H1 (cell line): ENCODE data around the gene RGS6. TPM values are rescaled to one million over a fixed set of nuclear protein-coding genes. Genes with fewer than 3 reads are reported as not detected.

ENCODE experiments used
- CTCF ChIA-PET: fragments of 300-600 bp; sonication (Branson Sonifier 250); formaldehyde crosslinking; loops from one replicate; lab custom pipeline; 2021; ENCODE audit not compliant: partially characterized antibody; lab: Charles Lee
- POLR2A ChIA-PET: fragments of 300-600 bp; sonication (Branson Sonifier 250); formaldehyde crosslinking; loops from one replicate; lab custom pipeline; 2021; ENCODE audit warnings: inconsistent platforms; ENCODE audit not compliant: partially characterized antibody; lab: Charles Lee
- DNase-seq, 2 experiments: peaks; one replicate each; pipeline versions ENCODE4 v3.0.0 to v3.0.0-alpha.2; 2010 to 2022; ENCODE audit warnings: low spot score in 2 of 2, low read depth in 1 of 2, mixed read lengths in 1 of 2
- FAIRE-seq: peaks from 2 replicates; lab custom pipeline; 2011; peaks lifted over from hg19 to GRCh38; lab: Jason Lieb, UNC
- H2AFZ ChIP-seq: 2 replicates; pipeline ENCODE4 v1.8.1; 2012; ENCODE audit warnings: low read length, inconsistent platforms
- H2AK5ac ChIP-seq: 2 replicates; pipeline ENCODE4 v1.6.1; 2013; ENCODE audit warnings: low read depth, low read length
- H2BK120ac ChIP-seq: replicated peaks from 2 replicates; pipeline ENCODE3; 2013; ENCODE audit warnings: low read depth, low read length, inconsistent platforms
- H2BK12ac ChIP-seq: 2 replicates; pipeline ENCODE4 v1.6.1; 2013; ENCODE audit warnings: low read depth, low read length
- H2BK15ac ChIP-seq: 2 replicates; pipeline ENCODE4 v1.6.1; 2013; ENCODE audit warnings: low read length
- H2BK20ac ChIP-seq: 2 replicates; pipeline ENCODE4 v1.6.1; 2013; ENCODE audit warnings: low read length
- H2BK5ac ChIP-seq: 2 replicates; pipeline ENCODE4 v1.6.1; 2013; ENCODE audit warnings: low read depth, low read length
- H3K14ac ChIP-seq: 2 replicates; pipeline ENCODE4 v1.6.1; 2013; ENCODE audit warnings: inconsistent platforms; ENCODE audit not compliant: insufficient read length
- H3K18ac ChIP-seq: 2 replicates; pipeline ENCODE4 v1.6.1; 2013; ENCODE audit warnings: low read length; ENCODE audit errors: extremely low read depth
- H3K23ac ChIP-seq: 2 replicates; pipeline ENCODE4 v1.6.1; 2013; ENCODE audit warnings: inconsistent platforms; ENCODE audit not compliant: insufficient read length
- H3K23me2 ChIP-seq: 2 replicates; pipeline ENCODE4 v1.6.1; 2013; ENCODE audit warnings: low read depth, low read length
- H3K27ac ChIP-seq: 2 replicates; pipeline ENCODE4 v1.6.1; 2011; ENCODE audit warnings: low read depth, low read length, inconsistent platforms
- H3K27me3 ChIP-seq, 4 experiments: replicated peaks in 1 of 4; 1 replicate in 1 of 4; 2 replicates in 3 of 4; pipeline versions ENCODE4 v1.6.1 to v1.8.1; 2011 to 2013; ENCODE audit warnings: low read length in 3 of 4, mild to moderate bottlenecking in 3 of 4, inconsistent platforms in 2 of 4, mixed read lengths in 2 of 4, moderate library complexity in 1 of 4; ENCODE audit not compliant: control insufficient read depth in 3 of 4, insufficient read depth in 3 of 4; ENCODE audit errors: extremely low read depth in 1 of 4
- H3K36me3 ChIP-seq, 4 experiments: 2 replicates each; pipeline versions ENCODE4 v1.6.1 to v1.8.1; 2011 to 2013; ENCODE audit warnings: mild to moderate bottlenecking in 4 of 4, low read length in 3 of 4, moderate library complexity in 2 of 4, control low read depth in 1 of 4, inconsistent platforms in 1 of 4; ENCODE audit not compliant: insufficient read depth in 4 of 4, control insufficient read depth in 2 of 4
- H3K4ac ChIP-seq: replicated peaks from 2 replicates; pipeline ENCODE3; 2013; ENCODE audit warnings: low read length, low read depth, mixed read lengths, inconsistent platforms; ENCODE audit not compliant: insufficient read length
- H3K4me1 ChIP-seq, 4 experiments: replicated peaks in 1 of 4; 1 replicate in 1 of 4; 2 replicates in 3 of 4; pipeline versions ENCODE4 v1.6.1 to v1.8.1; 2011 to 2013; ENCODE audit warnings: low read length in 3 of 4, inconsistent platforms in 2 of 4, mixed read lengths in 1 of 4; ENCODE audit not compliant: insufficient read depth in 4 of 4, control insufficient read depth in 3 of 4
- H3K4me2 ChIP-seq, 2 experiments: 2 replicates each; pipeline versions ENCODE4 v1.6.1 to v1.8.1; 2011 to 2013; ENCODE audit warnings: low read depth in 2 of 2, low read length in 2 of 2, control low read depth in 1 of 2, inconsistent platforms in 1 of 2, mild to moderate bottlenecking in 1 of 2; ENCODE audit not compliant: insufficient read depth in 1 of 2
- H3K4me3 ChIP-seq, 4 experiments: fragments of 200-600, 300-600 bp in 1 of 4; sonication (generic), shearing (Covaris generic), sonication (Bioruptor Twin) in 1 of 4; 2 replicates each; pipeline versions ENCODE4 v1.5.1 to v1.8.1; 2011 to 2016; ENCODE audit warnings: low read length in 4 of 4, low read depth in 3 of 4, control low read depth in 2 of 4, inconsistent platforms in 2 of 4, mild to moderate bottlenecking in 2 of 4, mixed read lengths in 1 of 4, moderate library complexity in 1 of 4; ENCODE audit not compliant: insufficient read depth in 2 of 4; ENCODE audit errors: extremely low read depth in 1 of 4
- H3K56ac ChIP-seq: replicated peaks from 2 replicates; pipeline ENCODE3; 2013; ENCODE audit warnings: low read depth, mild to moderate bottlenecking, mixed read lengths, low read length, inconsistent platforms; ENCODE audit not compliant: insufficient read length
- H3K79me1 ChIP-seq: 2 replicates; pipeline ENCODE4 v1.6.1; 2013; ENCODE audit warnings: low read depth, low read length, control low read depth
- H3K79me2 ChIP-seq, 2 experiments: 2 replicates each; pipeline versions ENCODE4 v1.6.1 to v1.8.1; 2012 to 2013; ENCODE audit warnings: low read length in 2 of 2, mild to moderate bottlenecking in 2 of 2, inconsistent platforms in 1 of 2; ENCODE audit not compliant: insufficient read depth in 2 of 2, control insufficient read depth in 1 of 2
- H3K9ac ChIP-seq, 4 experiments: replicated peaks in 1 of 4; 1 replicate in 1 of 4; 2 replicates in 3 of 4; pipeline versions ENCODE4 v1.6.1 to v1.8.1; 2011 to 2013; ENCODE audit warnings: low read depth in 3 of 4, low read length in 3 of 4, control low read depth in 2 of 4, mild to moderate bottlenecking in 2 of 4, moderate library complexity in 2 of 4, inconsistent platforms in 1 of 4; ENCODE audit errors: extremely low read depth in 1 of 4
- H3K9me3 ChIP-seq, 2 experiments: 2 replicates each; pipeline versions ENCODE4 v1.6.1 to v1.8.1; 2012 to 2013; ENCODE audit warnings: mild to moderate bottlenecking in 2 of 2, moderate library complexity in 2 of 2, control low read depth in 1 of 2, inconsistent platforms in 1 of 2, low read depth in 1 of 2, low read length in 1 of 2, mixed read lengths in 1 of 2; ENCODE audit not compliant: insufficient read depth in 2 of 2
- H4K20me1 ChIP-seq, 2 experiments: replicated peaks in 1 of 2; 2 replicates each; pipeline versions ENCODE3 to v1.8.1; 2011 to 2013; ENCODE audit warnings: inconsistent platforms in 2 of 2, low read length in 2 of 2, mild to moderate bottlenecking in 1 of 2; ENCODE audit not compliant: insufficient read depth in 2 of 2, control insufficient read depth in 1 of 2
- H4K5ac ChIP-seq: 2 replicates; pipeline ENCODE4 v1.6.1; 2013; ENCODE audit warnings: low read length, low read depth, mixed read lengths, inconsistent platforms; ENCODE audit not compliant: insufficient read length
- H4K8ac ChIP-seq: 2 replicates; pipeline ENCODE4 v1.8.0; 2013; ENCODE audit warnings: mild to moderate bottlenecking, moderate library complexity, low read length, inconsistent platforms; ENCODE audit not compliant: insufficient read depth; ENCODE audit errors: extremely low read depth
- H4K91ac ChIP-seq: replicated peaks from 2 replicates; pipeline ENCODE3; 2013; ENCODE audit warnings: low read length, mixed read lengths, inconsistent platforms; ENCODE audit not compliant: insufficient read length
- CBX5 ChIP-seq: fragments of 300-800, 300-1000 bp; sonication (generic); IDR thresholded peaks from 2 replicates; pipeline ENCODE4 v1.7.1; 2016; ENCODE audit warnings: antibody characterized with exemption, low read length, low read depth
- CEBPB ChIP-seq: IDR thresholded peaks from 2 replicates; pipeline ENCODE4 v1.6.1; 2012; ENCODE audit warnings: low read depth, low read length
- CREB1 ChIP-seq: IDR thresholded peaks from 2 replicates; pipeline ENCODE4 v1.6.1; 2012; ENCODE audit warnings: inconsistent platforms
- POLR2AphosphoS5 ChIP-seq: IDR thresholded peaks from 2 replicates; pipeline ENCODE4 v1.6.1; 2011; ENCODE audit warnings: low read depth, low read length
- RBBP5 ChIP-seq: IDR thresholded peaks from 2 replicates; pipeline ENCODE4 v1.7.1; 2012; ENCODE audit warnings: low read depth, mild to moderate bottlenecking, inconsistent platforms, low read length, moderate library complexity, borderline replicate concordance
- SUZ12 ChIP-seq: fragments of 200-600 bp; sonication (generic); IDR thresholded peaks from 2 replicates; pipeline ENCODE4 v1.6.1; 2012; ENCODE audit warnings: mild to moderate bottlenecking, inconsistent platforms, low read length, moderate library complexity, mixed read lengths
- TAF1 ChIP-seq: IDR thresholded peaks from 2 replicates; pipeline ENCODE4 v1.6.1; 2011; ENCODE audit warnings: mild to moderate bottlenecking, low read depth, low read length
- TBP ChIP-seq: IDR thresholded peaks from 2 replicates; pipeline ENCODE4 v1.6.1; 2011; ENCODE audit warnings: low read depth, low read length, improper control_type of control experiment
- YY1 ChIP-seq: IDR thresholded peaks from 2 replicates; pipeline ENCODE4 v1.6.1; 2011; ENCODE audit warnings: low read depth, mild to moderate bottlenecking, low read length
- WGBS, 2 experiments: shearing (Covaris generic) in 1 of 2; methylation state at CpG; one replicate each; pipeline versions ENCODE4 v1.1.6 to v1.1.7; 2013 to 2015; ENCODE audit warnings: low lambda C conversion rate in 2 of 2, mixed read lengths in 2 of 2, inconsistent platforms in 1 of 2, low coverage in 1 of 2, missing lambda C conversion rate in 1 of 2; ENCODE audit not compliant: insufficient replicate concordance in 2 of 2, insufficient coverage in 1 of 2, insufficient read length in 1 of 2; ENCODE audit errors: extremely low coverage in 1 of 2, missing lambda C conversion rate in 1 of 2; 5-methylcytosine and 5-hydroxymethylcytosine counted together
- polyA plus RNA-seq, 7 experiments: library from polyadenylated mRNA; depleted of rRNA in 3 of 7; stranded (reverse) in 5 of 7; unstranded in 2 of 7; fragments of >200 nt in 5 of 7; fragments of 200-250 nt in 2 of 7; gene quantifications; 1 replicate in 5 of 7; 2 replicates in 1 of 7; 4 replicates in 1 of 7; pipeline versions ENCODE4 v1.2.1 to v1.2.3, GENCODE V29; 2011 to 2013; ENCODE audit warnings: missing spikeins in 2 of 7, mixed read lengths in 2 of 7
- total RNA-seq: library from RNA; stranded (reverse); fragmentation: NEBNext Ultra II Directional; extraction: Animal tissue kit (Norgen Biotek cat#: 25700); gene quantifications from 2 replicates; pipeline ENCODE4 v1.2.1, GENCODE V29; 2021
- TF ChIP-seq, protein P1 (sequence below): IDR thresholded peaks from 2 replicates; pipeline ENCODE4 v1.6.1; 2012; ENCODE audit warnings: low read length, inconsistent platforms

RGS6 gene
- total and polyA plus RNA-seq, 2 of the 8 experiments (the other 6 are each of a cell fraction or from before 2014, with no cell fraction given) = 0.26 to 1.1 TPM

DNA sequence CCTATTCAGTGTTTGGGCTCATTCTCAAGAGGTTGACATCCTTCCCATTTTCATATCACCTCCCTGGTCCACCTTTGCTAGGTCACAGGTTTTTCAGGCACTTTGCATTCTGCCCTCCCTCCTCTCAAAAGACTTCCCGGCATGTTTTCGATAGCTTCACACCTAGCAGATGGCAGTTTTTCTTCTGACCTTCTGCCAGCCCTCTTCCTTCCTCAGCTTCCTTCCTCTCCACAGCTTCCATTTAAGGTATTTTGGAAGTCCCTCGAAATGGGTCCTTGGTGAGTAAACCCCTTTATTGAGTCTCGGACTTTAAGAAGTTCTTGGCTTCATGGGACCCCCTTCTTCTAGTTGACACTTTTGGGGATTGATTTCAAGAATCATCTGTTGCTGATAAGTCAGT, 358.0 kb downstream of the RGS6 start:
- Histone ChIP-seq H2BK15ac (no peak overlapping the region), H2AFZ (no peak overlapping the region), H3K9ac (no peak overlapping the region), H2AK5ac (no peak overlapping the region), H4K5ac (no peak overlapping the region), H4K91ac (no peak overlapping the region), H2BK20ac (no peak overlapping the region), H3K4me2 (no peak overlapping the region), H3K23me2 (no peaks in the 10 kb centered on the region), H3K27me3 (no peaks in the 10 kb centered on the region), H3K56ac (no peak overlapping the region), H4K20me1 (no peaks in the 10 kb centered on the region), H3K27ac (no peak overlapping the region), H3K4me1 (peaks cover 0 to 6% (median 0%) of the 10 kb centered on the region in 4 experiments; a peak in 1 of 7 replicates), H3K36me3 (no peaks in the 10 kb centered on the region; a peak in 1 of 8 replicates), H3K18ac (no peak overlapping the region), H3K4me3 (no peak overlapping the region), H2BK120ac (no peak overlapping the region), H3K23ac (no peak overlapping the region), H4K8ac (no peak overlapping the region), H3K79me1 (no peaks in the 10 kb centered on the region), H3K79me2 (no peaks in the 10 kb centered on the region), H3K14ac (no peak overlapping the region), H2BK12ac (no peak overlapping the region), H2BK5ac (no peak overlapping the region), H3K9me3 (peaks cover 5 to 9% of the 10 kb centered on the region in 2 experiments), H3K4ac (no peak overlapping the region)
- no peak for TF ChIP-seq RBBP5
- no peak for TF ChIP-seq TBP
- no peak for TF ChIP-seq POLR2AphosphoS5
- no peak for TF ChIP-seq CEBPB
- no peak for TF ChIP-seq CBX5
- no peak for TF ChIP-seq TAF1
- no peak for TF ChIP-seq SUZ12
- TF ChIP-seq CREB1 = no peak
- TF ChIP-seq, protein P1, sequence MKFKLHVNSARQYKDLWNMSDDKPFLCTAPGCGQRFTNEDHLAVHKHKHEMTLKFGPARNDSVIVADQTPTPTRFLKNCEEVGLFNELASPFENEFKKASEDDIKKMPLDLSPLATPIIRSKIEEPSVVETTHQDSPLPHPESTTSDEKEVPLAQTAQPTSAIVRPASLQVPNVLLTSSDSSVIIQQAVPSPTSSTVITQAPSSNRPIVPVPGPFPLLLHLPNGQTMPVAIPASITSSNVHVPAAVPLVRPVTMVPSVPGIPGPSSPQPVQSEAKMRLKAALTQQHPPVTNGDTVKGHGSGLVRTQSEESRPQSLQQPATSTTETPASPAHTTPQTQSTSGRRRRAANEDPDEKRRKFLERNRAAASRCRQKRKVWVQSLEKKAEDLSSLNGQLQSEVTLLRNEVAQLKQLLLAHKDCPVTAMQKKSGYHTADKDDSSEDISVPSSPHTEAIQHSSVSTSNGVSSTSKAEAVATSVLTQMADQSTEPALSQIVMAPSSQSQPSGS = no peak
- no peak for TF ChIP-seq YY1
- no peak for FAIRE-seq
- ChIA-PET POLR2A (no interaction called here), CTCF (interaction anchor here (0.8 to 2.7 kb wide), 4 partner anchors 186 to 369 kb away, joined by 3 to 8 read pairs (median 4); partner anchors contain the start of gene RGS6)
- DNase-seq = no peak
- 85% methylated on average over 4 of the region's 4 CpGs; no CpG with 5 or more reads in 1 of the 2 experiments for WGBS, 2 experiments
